Lower lobe of right lung (tissue), 2 donors: Measurements from ENCODE around the gene PARL. TPM values are rescaled to one million over a fixed set of nuclear protein-coding genes. Genes with fewer than 3 reads are reported as not detected.

ENCODE experiments used
- ATAC-seq, 2 donors: fragments of 200-7000 bp; cut with Tn5 transposase; one replicate each; pipeline ENCODE4 v1.9.1; 2020 to 2022; ENCODE audit warnings: mild to moderate bottlenecking in 2 of 2, moderate library complexity in 2 of 2
- DNase-seq: peaks from one replicate; pipeline ENCODE4 v3.0.0-alpha.2; 2020
- H3K27ac ChIP-seq: fragments of 200-600 bp; one replicate; pipeline ENCODE4 v1.8.0; 2022
- H3K27me3 ChIP-seq: fragments of 200-600 bp; one replicate; pipeline ENCODE4 v1.8.0; 2022; ENCODE audit warnings: low read depth
- H3K36me3 ChIP-seq: fragments of 200-600 bp; one replicate; pipeline ENCODE4 v1.8.0; 2022; ENCODE audit warnings: mild to moderate bottlenecking
- H3K4me1 ChIP-seq: fragments of 200-600 bp; one replicate; pipeline ENCODE4 v1.8.0; 2022
- H3K4me3 ChIP-seq: fragments of 200-600 bp; one replicate; pipeline ENCODE4 v1.8.0; 2022; ENCODE audit warnings: mild to moderate bottlenecking
- H3K9me3 ChIP-seq: fragments of 200-600 bp; one replicate; pipeline ENCODE4 v1.8.0; 2022
- intact Hi-C: fragments of 100-400 bp; cut with DNase I; formaldehyde crosslinking; loops from one replicate; pipeline ENCODE4 v1.11.0; 2022
- total RNA-seq: library from RNA; stranded (reverse); fragmentation: NEBNext Ultra II Directional; extraction: Animal tissue kit (Norgen Biotek cat#: 25700); gene quantifications from one replicate; pipeline ENCODE4 v1.2.1, GENCODE V29; 2021
- TF ChIP-seq, protein P1 (sequence below): fragments of 200-600 bp; IDR thresholded peaks from one replicate; pipeline ENCODE4 v1.8.0; 2022; ENCODE audit warnings: antibody characterized with exemption, mild to moderate bottlenecking
- donor health status: DM: no; HTN: yes; CAD: no; lungs with severe emphysema.

Gene PARL
- total RNA-seq, 1 donor from 2014 or later = 41.8 TPM

DNA sequence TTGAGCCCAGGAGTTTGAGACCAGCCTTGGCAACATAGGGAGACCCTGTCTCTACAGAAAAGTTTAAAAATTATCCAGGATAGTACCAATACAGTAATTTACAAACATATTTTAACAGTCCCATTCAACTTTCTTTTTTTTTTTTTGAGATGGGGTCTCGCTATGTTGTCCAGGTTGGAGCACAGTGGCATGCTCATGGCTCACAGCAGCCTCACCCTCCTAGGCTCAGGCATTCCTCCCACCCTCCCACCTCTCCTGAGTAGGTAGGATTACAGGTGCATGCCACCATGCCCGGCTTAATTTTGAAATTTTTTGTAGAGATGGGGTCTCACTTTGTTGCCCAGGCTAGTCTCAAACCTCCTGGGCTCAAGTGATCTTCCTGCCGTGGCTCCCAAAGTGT, 46.8 kb downstream of the PARL start:
- Histone ChIP-seq H3K4me1 (no peaks in the 10 kb centered on the region), H3K9me3 (no peaks in the 10 kb centered on the region), H3K27ac (no peak overlapping the region), H3K27me3 (no peaks in the 10 kb centered on the region), H3K36me3 (peaks cover 96% of the 10 kb centered on the region), H3K4me3 (no peak overlapping the region)
- TF ChIP-seq, protein P1, sequence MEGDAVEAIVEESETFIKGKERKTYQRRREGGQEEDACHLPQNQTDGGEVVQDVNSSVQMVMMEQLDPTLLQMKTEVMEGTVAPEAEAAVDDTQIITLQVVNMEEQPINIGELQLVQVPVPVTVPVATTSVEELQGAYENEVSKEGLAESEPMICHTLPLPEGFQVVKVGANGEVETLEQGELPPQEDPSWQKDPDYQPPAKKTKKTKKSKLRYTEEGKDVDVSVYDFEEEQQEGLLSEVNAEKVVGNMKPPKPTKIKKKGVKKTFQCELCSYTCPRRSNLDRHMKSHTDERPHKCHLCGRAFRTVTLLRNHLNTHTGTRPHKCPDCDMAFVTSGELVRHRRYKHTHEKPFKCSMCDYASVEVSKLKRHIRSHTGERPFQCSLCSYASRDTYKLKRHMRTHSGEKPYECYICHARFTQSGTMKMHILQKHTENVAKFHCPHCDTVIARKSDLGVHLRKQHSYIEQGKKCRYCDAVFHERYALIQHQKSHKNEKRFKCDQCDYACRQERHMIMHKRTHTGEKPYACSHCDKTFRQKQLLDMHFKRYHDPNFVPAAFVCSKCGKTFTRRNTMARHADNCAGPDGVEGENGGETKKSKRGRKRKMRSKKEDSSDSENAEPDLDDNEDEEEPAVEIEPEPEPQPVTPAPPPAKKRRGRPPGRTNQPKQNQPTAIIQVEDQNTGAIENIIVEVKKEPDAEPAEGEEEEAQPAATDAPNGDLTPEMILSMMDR = no peak
- ATAC-seq = no peak
- intact Hi-C loops = no loop called here
- DNase-seq = no peak

DNA sequence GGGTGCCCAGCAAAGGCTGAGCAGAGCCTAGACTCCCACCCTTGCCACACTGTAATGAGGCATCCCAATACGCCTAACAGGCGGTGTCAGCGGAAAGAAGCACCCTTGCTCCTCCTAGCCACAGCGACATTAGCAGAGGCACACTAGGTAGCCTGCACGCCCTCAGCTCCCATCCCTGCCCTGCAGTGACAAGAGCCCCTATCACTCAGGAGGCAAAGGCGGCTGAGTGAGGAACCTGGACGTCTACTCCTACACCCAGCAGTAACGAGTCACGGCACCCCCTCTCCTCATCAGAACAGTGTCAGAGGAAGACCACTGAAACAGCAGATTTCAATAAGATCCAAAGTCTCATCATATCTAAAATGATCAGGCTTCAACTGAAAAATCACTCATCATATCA, 47.3 kb downstream of the PARL start:
- intact Hi-C loops = no loop called here
- peaks cover 96% of the 10 kb centered on the region for H3K36me3 ChIP-seq

DNA sequence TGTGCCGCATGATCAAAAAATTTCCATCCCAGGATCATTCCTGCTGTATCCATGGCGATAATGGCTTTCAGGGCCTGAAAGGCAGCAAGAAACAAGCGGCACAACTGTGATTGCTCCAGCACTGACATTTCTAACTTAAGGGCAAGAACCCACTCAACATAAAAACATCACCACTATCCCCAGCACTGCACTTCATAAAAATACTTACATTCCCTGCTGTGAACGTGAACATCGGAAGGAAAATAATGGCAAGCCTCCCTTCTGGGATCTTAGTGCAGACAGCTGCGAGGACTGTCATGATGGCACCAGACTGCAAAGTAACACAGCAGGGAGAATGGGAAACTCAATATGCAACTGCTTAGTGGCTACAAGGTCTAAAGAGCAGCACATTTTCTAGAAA, 51.2 kb downstream of the PARL start:
- intact Hi-C loops = no loop called here
- peaks cover 96% of the 10 kb centered on the region for H3K36me3 ChIP-seq

More for the DNA sequence above, 47.3 kb downstream of the PARL start:
- ATAC-seq (no peak), DNase-seq (no peak)
- Histone ChIP-seq H3K27ac (no peak overlapping the region), H3K27me3 (no peaks in the 10 kb centered on the region), H3K4me1 (no peaks in the 10 kb centered on the region), H3K4me3 (no peak overlapping the region), H3K9me3 (no peaks in the 10 kb centered on the region)
- TF ChIP-seq, protein P1 = no peak

DNA sequence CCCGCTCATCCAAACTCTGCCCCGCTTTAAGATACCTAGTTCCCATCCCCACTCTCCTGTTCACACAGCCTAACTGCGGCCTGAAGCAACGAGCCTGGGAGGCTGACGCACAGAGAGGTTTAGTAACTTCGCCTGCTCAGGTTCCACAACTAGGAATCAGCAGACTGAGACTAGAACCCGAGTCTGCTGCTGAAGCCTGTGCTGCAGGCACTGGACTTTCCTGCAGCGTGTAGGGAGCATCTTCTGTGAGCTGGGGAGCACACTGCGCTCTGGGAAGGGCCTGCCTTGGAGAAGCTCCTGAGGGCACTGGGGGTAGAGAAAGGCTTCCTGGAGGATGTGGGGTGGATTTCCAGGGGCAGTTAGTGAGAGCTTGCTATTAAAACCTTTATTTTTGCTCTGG, 54.5 kb downstream of the PARL start:
- Histone ChIP-seq H3K4me3 (no peak overlapping the region), H3K4me1 (peaks cover 6% of the 10 kb centered on the region), H3K9me3 (no peaks in the 10 kb centered on the region), H3K27me3 (no peaks in the 10 kb centered on the region), H3K27ac (no peak overlapping the region), H3K36me3 (peaks cover 74% of the 10 kb centered on the region)
- TF ChIP-seq, protein P1 = no peak
- intact Hi-C loops = no loop called here
- no peak for ATAC-seq
- DNase-seq = no peak

More for the DNA sequence above, 51.2 kb downstream of the PARL start:
- Histone ChIP-seq H3K4me1 (no peaks in the 10 kb centered on the region), H3K9me3 (no peaks in the 10 kb centered on the region), H3K4me3 (no peak overlapping the region), H3K27me3 (no peaks in the 10 kb centered on the region), H3K27ac (no peak overlapping the region)
- ATAC-seq (no peak), DNase-seq (no peak)
- TF ChIP-seq, protein P1 = no peak

DNA sequence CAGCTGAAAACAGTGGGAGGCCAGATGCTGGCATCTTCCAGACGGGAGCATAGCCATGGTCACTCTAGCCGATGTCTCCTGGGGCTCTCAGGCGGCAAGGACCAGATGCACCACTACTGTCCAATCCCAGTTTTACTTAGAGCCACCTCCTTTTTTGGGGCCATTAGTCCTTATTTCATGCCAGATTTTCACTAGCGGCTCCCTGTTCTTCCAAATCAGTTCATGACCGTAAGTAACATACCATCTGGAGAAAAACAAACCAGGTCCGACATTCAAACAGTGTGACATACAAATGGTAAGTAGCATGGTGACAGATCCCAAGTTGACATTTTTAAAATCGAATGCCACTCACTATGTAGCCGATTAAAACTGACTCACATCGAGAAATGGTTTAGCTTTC, 55.2 kb downstream of the PARL start:
- DNase-seq (no peak), ATAC-seq (no peak)
- TF ChIP-seq, protein P1 = no peak
- Histone ChIP-seq H3K27ac (no peak overlapping the region), H3K4me1 (peaks cover 12% of the 10 kb centered on the region), H3K9me3 (no peaks in the 10 kb centered on the region), H3K27me3 (no peaks in the 10 kb centered on the region), H3K4me3 (no peak overlapping the region), H3K36me3 (peaks cover 66% of the 10 kb centered on the region)
- intact Hi-C loops = no loop called here

DNA sequence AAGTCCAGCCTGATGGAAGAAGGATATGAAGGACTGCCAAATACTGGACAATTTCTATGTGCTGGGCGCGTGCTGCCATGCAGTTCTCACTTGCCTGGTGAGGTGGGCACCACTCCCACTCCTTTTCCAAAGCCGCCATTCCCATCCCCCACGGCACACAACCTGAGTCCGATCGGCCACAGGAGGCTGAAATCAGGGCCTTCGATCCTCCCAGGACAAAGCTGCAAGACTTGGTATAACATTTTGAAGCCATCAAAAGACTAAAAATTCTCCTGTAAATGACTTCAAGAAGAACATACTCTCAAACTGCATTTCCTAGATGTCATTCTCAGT, 56.2 kb downstream of the PARL start:
- H3K36me3 ChIP-seq = peaks cover 57% of the 10 kb centered on the region
- intact Hi-C loops = no loop called here
- no peak for DNase-seq

More for the DNA sequence above, 56.2 kb downstream of the PARL start:
- Histone ChIP-seq H3K27me3 (no peaks in the 10 kb centered on the region), H3K9me3 (no peaks in the 10 kb centered on the region), H3K4me1 (peaks cover 20% of the 10 kb centered on the region), H3K27ac (no peak overlapping the region), H3K4me3 (no peak overlapping the region)
- TF ChIP-seq, protein P1 = no peak
- ATAC-seq = no peak
